Measurements from ENCODE around the gene TPX2. TPM values are rescaled to one million over a fixed set of nuclear protein-coding genes. Genes with fewer than 3 reads are reported as not detected.

Gene TPX2
- total and polyA plus RNA-seq, 2 of the 8 experiments (the other 6 are each of a cell fraction or from before 2014, with no cell fraction given): 43.6 to 125 TPM

GRCh38 chr20:31844737-31845299 is 105.7 kb downstream of the TPX2 start:
- no peak for TF ChIP-seq CTBP2 (IDR thresholded peaks at IDR 0.05; ENCODE audit: borderline replicate concordance, insufficient read depth, insufficient read length, low read length)
- TF ChIP-seq SP1 (IDR thresholded peaks at IDR 0.05; ENCODE audit: low read depth, low read length): no peak
- TF ChIP-seq RAD21 (IDR thresholded peaks at IDR 0.05 in 1 of 2, conservative IDR thresholded peaks at IDR 0.05 in 1 of 2; ENCODE audit: low read depth in 2 of 2, low read length in 2 of 2): no peak
- TF ChIP-seq NANOG (IDR thresholded peaks at IDR 0.05; ENCODE audit: insufficient read depth, low read depth, low read length, poor library complexity, severe bottlenecking): no peak
- no peak for TF ChIP-seq JUN (IDR thresholded peaks at IDR 0.05; ENCODE audit: low read depth, low read length)
- H3K79me1 ChIP-seq (ENCODE audit: low read depth, low read length): no peaks in the 10 kb centered on the region
- no peaks in the 10 kb centered on the region for H3K9me3 ChIP-seq (ENCODE audit: insufficient read depth in 2 of 2, low read depth in 1 of 2, low read length in 1 of 2)
- FAIRE-seq: no peak
- no peak overlapping the region for H3K4ac ChIP-seq (replicated peaks; ENCODE audit: insufficient read length, low read depth, low read length)
- no peak overlapping the region for H4K5ac ChIP-seq (ENCODE audit: insufficient read length, low read depth, low read length)
- H2BK5ac ChIP-seq (ENCODE audit: low read depth, low read length): no peak overlapping the region
- H2AFZ ChIP-seq (ENCODE audit: low read length): no peak overlapping the region
- no peak overlapping the region for H2BK20ac ChIP-seq (ENCODE audit: low read length)
- H2BK15ac ChIP-seq (ENCODE audit: low read length): no peak overlapping the region
- peaks cover 5 to 20% (median 13%) of the 10 kb centered on the region in 4 experiments for H3K27me3 ChIP-seq (replicated peaks in 1 of 4; ENCODE audit: control insufficient read depth in 3 of 4, extremely low read depth in 1 of 4, insufficient read depth in 3 of 4, low read length in 3 of 4)
- ChIA-PET POLR2A (ENCODE audit: partially characterized antibody) (no interaction called here), CTCF (ENCODE audit: partially characterized antibody) (interaction anchor here (0.6 to 4.2 kb wide), 16 partner anchors 10 to 804 kb away, joined by 3 to 44 read pairs (median 4); no protein-coding TSS in a partner anchor)
- H3K4me2 ChIP-seq (ENCODE audit: insufficient read depth in 1 of 2, low read depth in 2 of 2, low read length in 2 of 2): no peak overlapping the region
- H4K8ac ChIP-seq (ENCODE audit: extremely low read depth, insufficient read depth, low read length): no peak overlapping the region
- no peak overlapping the region for H3K14ac ChIP-seq (ENCODE audit: insufficient read length)
- no peak overlapping the region for H3K56ac ChIP-seq (replicated peaks; ENCODE audit: insufficient read length, low read depth, low read length)
- H2BK12ac ChIP-seq (ENCODE audit: low read depth, low read length): no peak overlapping the region
- peaks cover 4% of the 10 kb centered on the region for H3K23me2 ChIP-seq (ENCODE audit: low read depth, low read length)
- DNase-seq (ENCODE audit: low read depth in 1 of 2, low spot score in 2 of 2): no peak
- no peak overlapping the region for H2BK120ac ChIP-seq (replicated peaks; ENCODE audit: low read depth, low read length)
- H3K18ac ChIP-seq (ENCODE audit: extremely low read depth, low read length): no peak overlapping the region
- H3K27ac ChIP-seq (ENCODE audit: low read depth, low read length): no peak overlapping the region
- H3K4me1 ChIP-seq (replicated peaks in 1 of 4; ENCODE audit: control insufficient read depth in 3 of 4, insufficient read depth in 4 of 4, low read length in 3 of 4): peaks cover 4 to 38% (median 33%) of the 10 kb centered on the region in 4 experiments
- WGBS, 2 experiments (ENCODE audit: extremely low coverage in 1 of 2, insufficient coverage in 1 of 2, insufficient read length in 1 of 2, insufficient replicate concordance in 2 of 2, low coverage in 1 of 2, low lambda C conversion rate in 2 of 2, missing lambda C conversion rate in 1 of 2): 93% methylated on average over 28 of the region's 28 CpGs; no CpG with 5 or more reads in 1 of the 2 experiments
- no peaks in the 10 kb centered on the region for H4K20me1 ChIP-seq (replicated peaks in 1 of 2; ENCODE audit: control insufficient read depth in 1 of 2, insufficient read depth in 2 of 2, low read length in 2 of 2)
- no peak overlapping the region for H4K91ac ChIP-seq (replicated peaks; ENCODE audit: insufficient read length, low read length)
- H3K23ac ChIP-seq (ENCODE audit: insufficient read length): no peak overlapping the region
- no peak overlapping the region for H3K9ac ChIP-seq (replicated peaks in 1 of 4; ENCODE audit: extremely low read depth in 1 of 4, low read depth in 3 of 4, low read length in 3 of 4)
- no peak overlapping the region for H2AK5ac ChIP-seq (ENCODE audit: low read depth, low read length)
- H3K79me2 ChIP-seq (ENCODE audit: control insufficient read depth in 1 of 2, insufficient read depth in 2 of 2, low read length in 2 of 2): no peaks in the 10 kb centered on the region
- no peaks in the 10 kb centered on the region for H3K36me3 ChIP-seq (ENCODE audit: control insufficient read depth in 2 of 4, insufficient read depth in 4 of 4, low read length in 3 of 4)
- H3K4me3 ChIP-seq (ENCODE audit: extremely low read depth in 1 of 4, insufficient read depth in 2 of 4, low read depth in 3 of 4, low read length in 4 of 4): no peak overlapping the region
